Measurements from ENCODE around the gene TTC9B. TPM values are rescaled to one million over a fixed set of nuclear protein-coding genes. Genes with fewer than 3 reads are reported as not detected.

The TTC9B gene
- polyA plus RNA-seq, 3 donors = 0.10 to 0.34 TPM; not detected in 1

GRCh38 chr19:40249781-40250180 lies 31.6 kb upstream of the TTC9B start:
- no peak for DNase-seq

- DNase-seq = no peak
Measured at GRCh38 chr19:40249201-40249600, 31.0 kb upstream of the TTC9B start.

- DNase-seq = no peak
Measured at GRCh38 chr19:40247735-40248262, 29.6 kb upstream of the TTC9B start.

- no peak for DNase-seq
Measured at GRCh38 chr19:40247178-40247577, 29.0 kb upstream of the TTC9B start.

GRCh38 chr19:40246292-40247073 lies 28.3 kb upstream of the TTC9B start:
- DNase-seq = no peak

GRCh38 chr19:40245506-40246128 lies 27.4 kb upstream of the TTC9B start:
- DNase-seq = no peak

GRCh38 chr19:40244579-40245317 lies 26.6 kb upstream of the TTC9B start:
- no peak for DNase-seq

- no peak for DNase-seq
Measured at GRCh38 chr19:40243181-40243580, 25.0 kb upstream of the TTC9B start.

GRCh38 chr19:40242480-40242879 lies 24.3 kb upstream of the TTC9B start:
- DNase-seq = no peak

- no peak for DNase-seq
Measured at GRCh38 chr19:40241809-40242384, 23.7 kb upstream of the TTC9B start.

- DNase-seq = no peak
Measured at GRCh38 chr19:40241125-40241808, 23.1 kb upstream of the TTC9B start.

GRCh38 chr19:40240332-40240731 lies 22.1 kb upstream of the TTC9B start:
- no peak for DNase-seq

- DNase-seq = no peak
Measured at GRCh38 chr19:40239415-40240226, 21.4 kb upstream of the TTC9B start.

GRCh38 chr19:40238775-40239174 lies 20.6 kb upstream of the TTC9B start:
- no peak for DNase-seq

- DNase-seq = no peak
Measured at GRCh38 chr19:40237791-40238190, 19.6 kb upstream of the TTC9B start.

- no peak for DNase-seq
Measured at GRCh38 chr19:40236366-40236765, 18.2 kb upstream of the TTC9B start.

- DNase-seq = no peak
Measured at GRCh38 chr19:40236026-40236355, 17.8 kb upstream of the TTC9B start.

GRCh38 chr19:40235238-40236025 lies 17.2 kb upstream of the TTC9B start:
- no peak for DNase-seq

GRCh38 chr19:40234429-40235237 lies 16.4 kb upstream of the TTC9B start:
- DNase-seq = no peak
